GM12878 (cell line): ENCODE results near the gene KASH5. TPM values are rescaled to one million over a fixed set of nuclear protein-coding genes. Genes with fewer than 3 reads are reported as not detected.

Experiments used
- ATAC-seq: fragments of 200-7000 bp; cut with Tn5 transposase; 3 replicates; pipeline ENCODE4 v1.9.1; 2020; ENCODE audit warnings: mild to moderate bottlenecking, moderate library complexity
- BruUV-seq: library from RNA; stranded (reverse); fragments of 400-500 nt; replicated peaks from 2 replicates; lab custom pipeline; 2021; lab: Mats Ljungman, UMichigan
- CTCF ChIA-PET: fragments of 300-600 bp; sonication (Branson Sonifier 250); formaldehyde crosslinking; extraction: SDS; loops from one replicate; lab custom pipeline; 2021; ENCODE audit warnings: inconsistent platforms; lab: Yijun Ruan, JAX
- POLR2A ChIA-PET: fragments of 350-600 bp; formaldehyde crosslinking; extraction: SDS; loops from one replicate; lab custom pipeline; 2021; ENCODE audit warnings: inconsistent platforms; lab: Charles Lee
- RAD21 ChIA-PET: fragments of 300-600 bp; sonication (Branson Sonifier 250); formaldehyde crosslinking; loops from one replicate; lab custom pipeline; 2023; ENCODE audit warnings: antibody characterized with exemption; ENCODE audit not compliant: unreplicated experiment; lab: Charles Lee
- SMC1A ChIA-PET: fragments of 300-600 bp; sonication (Branson Sonifier 250); formaldehyde crosslinking; loops from one replicate; lab custom pipeline; 2023; ENCODE audit not compliant: unreplicated experiment, uncharacterized antibody; lab: Charles Lee
- DNase-seq: peaks from one replicate; pipeline ENCODE4 v3.0.0-alpha.2; 2011; ENCODE audit warnings: low read depth, low spot score
- FAIRE-seq: peaks from 3 replicates; lab custom pipeline; 2011; peaks lifted over from hg19 to GRCh38; lab: Jason Lieb, UNC
- H2AFZ ChIP-seq: 2 replicates; pipeline ENCODE4 v1.6.0; 2011; ENCODE audit warnings: low read depth, low read length, control low read depth; ENCODE audit not compliant: control insufficient read depth
- H3K27ac ChIP-seq: 2 replicates; pipeline ENCODE4 v1.5.1; 2011; ENCODE audit warnings: control low read depth; ENCODE audit not compliant: control insufficient read depth, insufficient read depth
- H3K27me3 ChIP-seq, 2 experiments: replicated peaks in 1 of 2; 2 replicates each; pipeline versions ENCODE4 v1.6.0 to v1.6.1; 2011; ENCODE audit warnings: low read length in 1 of 2; ENCODE audit not compliant: control insufficient read depth in 2 of 2, insufficient read depth in 2 of 2
- H3K36me3 ChIP-seq, 2 experiments: 2 replicates each; pipeline ENCODE4 v1.5.1; 2011; ENCODE audit warnings: low read length in 1 of 2; ENCODE audit not compliant: control insufficient read depth in 2 of 2, insufficient read depth in 2 of 2
- H3K4me1 ChIP-seq: 2 replicates; pipeline ENCODE4 v1.6.1; 2011; ENCODE audit warnings: mild to moderate bottlenecking, low read length, moderate library complexity, mixed read lengths; ENCODE audit not compliant: control insufficient read depth, insufficient read depth
- H3K4me2 ChIP-seq: 2 replicates; pipeline ENCODE4 v1.6.0; 2011; ENCODE audit warnings: control low read depth; ENCODE audit not compliant: control insufficient read depth, insufficient read depth
- H3K4me3 ChIP-seq: fragments of 200-600 bp; sonication (generic); 2 replicates; pipeline ENCODE4 v1.5.1; 2016
- H3K79me2 ChIP-seq: 2 replicates; pipeline ENCODE4 v1.6.0; 2011; ENCODE audit warnings: low read length; ENCODE audit not compliant: control insufficient read depth, insufficient read depth
- H3K9ac ChIP-seq: 2 replicates; pipeline ENCODE4 v1.8.0; 2011; ENCODE audit warnings: low read length, control low read depth, mixed read lengths; ENCODE audit not compliant: control insufficient read depth, insufficient read depth
- H3K9me3 ChIP-seq: replicated peaks from 3 replicates; pipeline ENCODE4 v1.5.1; 2011; ENCODE audit warnings: mild to moderate bottlenecking, low read length; ENCODE audit not compliant: control insufficient read depth, insufficient read depth
- H4K20me1 ChIP-seq: 2 replicates; pipeline ENCODE4 v1.6.0; 2011; ENCODE audit not compliant: control insufficient read depth, insufficient read depth
- BACH1 ChIP-seq: fragments of 450-650 bp; IDR thresholded peaks from 2 replicates; pipeline ENCODE4 v1.6.1; 2017; ENCODE audit warnings: mild to moderate bottlenecking, borderline replicate concordance
- BCL11A ChIP-seq: IDR thresholded peaks from 2 replicates; pipeline ENCODE4 v1.6.1; 2011; ENCODE audit warnings: low read depth, low read length
- CBFB ChIP-seq: IDR thresholded peaks from 2 replicates; pipeline ENCODE4 v1.6.1; 2016; ENCODE audit warnings: antibody characterized with exemption, low read depth
- DPF2 ChIP-seq: fragments of 450-650 bp; IDR thresholded peaks from 2 replicates; pipeline ENCODE4 v1.6.1; 2017; ENCODE audit warnings: mild to moderate bottlenecking
- ETV6 ChIP-seq, 2 experiments: fragments of 450-650 bp in 1 of 2; IDR thresholded peaks in 1 of 2; conservative IDR thresholded peaks in 1 of 2; 2 replicates each; pipeline ENCODE4 v1.6.1; 2014; ENCODE audit warnings: antibody characterized with exemption in 1 of 2, borderline replicate concordance in 1 of 2, low read depth in 1 of 2, mild to moderate bottlenecking in 1 of 2, moderate library complexity in 1 of 2
- FOS ChIP-seq: IDR thresholded peaks from 3 replicates; pipeline ENCODE4 v1.6.1; 2011; ENCODE audit warnings: borderline replicate concordance; ENCODE audit not compliant: insufficient read length; ENCODE audit errors: extremely low read depth
- NFXL1 ChIP-seq: fragments of 450-650 bp; IDR thresholded peaks from 2 replicates; pipeline ENCODE4 v1.6.1; 2017; ENCODE audit warnings: antibody characterized with exemption, mild to moderate bottlenecking, borderline replicate concordance
- NFYA ChIP-seq: IDR thresholded peaks from 2 replicates; pipeline ENCODE4 v1.6.1; 2011; ENCODE audit warnings: low read depth, mild to moderate bottlenecking, low read length, improper control_type of control experiment, borderline replicate concordance
- RELA ChIP-seq: fragments of 450-650 bp; IDR thresholded peaks from 2 replicates; pipeline ENCODE4 v1.8.0; 2014; ENCODE audit warnings: borderline replicate concordance; ENCODE audit not compliant: partially characterized antibody
- TBL1XR1 ChIP-seq: IDR thresholded peaks from 2 replicates; pipeline ENCODE4 v1.6.1; 2012; ENCODE audit warnings: low read depth, low read length, improper control_type of control experiment
- YY1 ChIP-seq: IDR thresholded peaks from 2 replicates; pipeline ENCODE4 v1.6.1; 2011; ENCODE audit warnings: low read depth, mild to moderate bottlenecking, low read length
- ZNF622 ChIP-seq: fragments of 450-650 bp; IDR thresholded peaks from 2 replicates; pipeline ENCODE4 v1.6.1; 2017; ENCODE audit warnings: mild to moderate bottlenecking, inconsistent platforms
- WGBS: methylation state at CpG from one replicate; pipeline ENCODE4 v1.1.6; 2016; ENCODE audit warnings: low lambda C conversion rate; ENCODE audit not compliant: insufficient replicate concordance, insufficient coverage; ENCODE audit errors: missing lambda C conversion rate; 5-methylcytosine and 5-hydroxymethylcytosine counted together
- in situ Hi-C: fragments of 300-500 bp; cut with MboI; formaldehyde crosslinking; loops from 9 replicates; pipeline ENCODE4 v1.14.3; 2018; ENCODE audit warnings: mixed read lengths
- intact Hi-C: fragments of 100-400 bp; cut with micrococcal nuclease; formaldehyde crosslinking; loops from one replicate; pipeline ENCODE4 v1.14.2; 2022; ENCODE audit not compliant: unreplicated experiment
- polyA plus RNA-seq, 11 experiments: library from polyadenylated mRNA; depleted of rRNA in 4 of 11; unstranded in 6 of 11; stranded (reverse) in 5 of 11; fragments of >200 nt; fragmentation: Nextera tagmentation in 4 of 11; fragmentation: Illumina TruSeq in 1 of 11; extraction: Ambion mirVana in 4 of 11; extraction: Trizol in 1 of 11; gene quantifications; 1 replicate in 1 of 11; 2 replicates in 10 of 11; pipeline versions ENCODE4 v1.2.1 to v1.2.3, GENCODE V29; 2011 to 2016; ENCODE audit warnings: inconsistent platforms in 2 of 11, missing spikeins in 2 of 11, low read depth in 1 of 11
- total RNA-seq, 4 experiments: library from RNA; depleted of rRNA in 3 of 4; stranded (reverse); fragments of >200 nt in 3 of 4; fragmentation: Illumina TruSeq in 1 of 4; extraction: Trizol in 1 of 4; gene quantifications; 2 replicates each; pipeline versions ENCODE4 v1.2.1 to v1.2.3, GENCODE V29; 2013 to 2021
- TF ChIP-seq, protein P1 (sequence below): fragments of 450-650 bp; formaldehyde crosslinking; IDR thresholded peaks from 2 replicates; pipeline ENCODE4 v1.4.0; 2022; ENCODE audit warnings: mild to moderate bottlenecking, moderate library complexity
- TF ChIP-seq, protein P2 (sequence below): fragments of 450-650 bp; IDR thresholded peaks from 2 replicates; pipeline ENCODE4 v1.6.1; 2017; ENCODE audit warnings: mild to moderate bottlenecking
- TF ChIP-seq, protein P3 (sequence below): IDR thresholded peaks from 2 replicates; pipeline ENCODE4 v1.6.1; 2011; ENCODE audit warnings: low read depth, mild to moderate bottlenecking, low read length, moderate library complexity, borderline replicate concordance; ENCODE audit errors: extremely low read depth

KASH5 gene
- total and polyA plus RNA-seq, 10 of the 15 experiments (the other 5 are each of a cell fraction or from before 2014, with no cell fraction given): 0.03 to 0.06 (median 0.05) TPM; not detected in 7

DNA sequence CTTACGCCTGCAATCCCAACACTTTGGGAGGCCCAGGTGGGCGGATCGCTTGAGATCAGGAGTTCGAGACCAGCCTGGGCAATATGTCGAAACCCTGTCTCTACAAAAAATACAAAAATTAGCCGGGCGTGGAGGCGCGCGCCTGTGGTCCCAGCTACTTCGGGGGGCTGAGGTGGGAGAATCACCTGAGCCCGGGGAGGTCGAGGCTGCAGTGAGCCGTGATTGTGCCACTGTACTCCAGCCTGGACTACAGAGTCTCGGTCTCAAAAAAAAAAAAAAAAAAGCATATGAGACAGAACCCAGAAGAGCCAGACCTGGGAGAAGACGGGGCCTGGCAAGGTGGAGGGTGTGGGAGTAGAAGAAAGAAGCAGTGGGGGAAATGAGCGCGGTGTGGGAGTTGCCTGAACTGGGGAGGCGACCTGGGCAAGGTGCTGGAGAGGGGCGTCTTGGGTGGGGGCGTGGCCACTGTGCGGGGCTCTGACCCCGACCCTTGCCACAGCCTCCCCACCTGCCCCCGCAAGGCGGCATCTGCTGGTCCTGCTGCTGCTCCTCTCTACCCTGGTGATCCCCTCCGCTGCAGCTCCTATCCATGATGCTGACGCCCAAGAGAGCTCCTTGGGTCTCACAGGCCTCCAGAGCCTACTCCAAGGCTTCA, 23.8 kb upstream of the KASH5 start:
- TF ChIP-seq, protein P1, sequence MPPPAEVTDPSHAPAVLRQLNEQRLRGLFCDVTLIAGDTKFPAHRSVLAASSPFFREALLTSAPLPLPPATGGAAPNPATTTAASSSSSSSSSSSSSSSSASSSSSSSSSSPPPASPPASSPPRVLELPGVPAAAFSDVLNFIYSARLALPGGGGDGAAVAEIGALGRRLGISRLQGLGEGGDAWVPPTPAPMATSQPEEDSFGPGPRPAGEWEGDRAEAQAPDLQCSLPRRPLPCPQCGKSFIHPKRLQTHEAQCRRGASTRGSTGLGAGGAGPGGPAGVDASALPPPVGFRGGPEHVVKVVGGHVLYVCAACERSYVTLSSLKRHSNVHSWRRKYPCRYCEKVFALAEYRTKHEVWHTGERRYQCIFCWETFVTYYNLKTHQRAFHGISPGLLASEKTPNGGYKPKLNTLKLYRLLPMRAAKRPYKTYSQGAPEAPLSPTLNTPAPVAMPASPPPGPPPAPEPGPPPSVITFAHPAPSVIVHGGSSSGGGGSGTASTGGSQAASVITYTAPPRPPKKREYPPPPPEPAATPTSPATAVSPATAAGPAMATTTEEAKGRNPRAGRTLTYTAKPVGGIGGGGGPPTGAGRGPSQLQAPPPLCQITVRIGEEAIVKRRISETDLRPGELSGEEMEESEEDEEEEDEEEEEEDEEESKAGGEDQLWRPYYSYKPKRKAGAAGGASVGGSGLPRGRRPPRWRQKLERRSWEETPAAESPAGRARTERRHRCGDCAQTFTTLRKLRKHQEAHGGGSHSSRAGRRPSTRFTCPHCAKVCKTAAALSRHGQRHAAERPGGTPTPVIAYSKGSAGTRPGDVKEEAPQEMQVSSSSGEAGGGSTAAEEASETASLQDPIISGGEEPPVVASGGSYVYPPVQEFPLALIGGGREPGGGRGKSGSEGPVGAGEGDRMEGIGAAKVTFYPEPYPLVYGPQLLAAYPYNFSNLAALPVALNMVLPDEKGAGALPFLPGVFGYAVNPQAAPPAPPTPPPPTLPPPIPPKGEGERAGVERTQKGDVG (CRISPR knock-in tag): no peak
- TF ChIP-seq BACH1: no peak
- TF ChIP-seq RELA: no peak
- no peak for TF ChIP-seq TBL1XR1
- TF ChIP-seq, protein P2, sequence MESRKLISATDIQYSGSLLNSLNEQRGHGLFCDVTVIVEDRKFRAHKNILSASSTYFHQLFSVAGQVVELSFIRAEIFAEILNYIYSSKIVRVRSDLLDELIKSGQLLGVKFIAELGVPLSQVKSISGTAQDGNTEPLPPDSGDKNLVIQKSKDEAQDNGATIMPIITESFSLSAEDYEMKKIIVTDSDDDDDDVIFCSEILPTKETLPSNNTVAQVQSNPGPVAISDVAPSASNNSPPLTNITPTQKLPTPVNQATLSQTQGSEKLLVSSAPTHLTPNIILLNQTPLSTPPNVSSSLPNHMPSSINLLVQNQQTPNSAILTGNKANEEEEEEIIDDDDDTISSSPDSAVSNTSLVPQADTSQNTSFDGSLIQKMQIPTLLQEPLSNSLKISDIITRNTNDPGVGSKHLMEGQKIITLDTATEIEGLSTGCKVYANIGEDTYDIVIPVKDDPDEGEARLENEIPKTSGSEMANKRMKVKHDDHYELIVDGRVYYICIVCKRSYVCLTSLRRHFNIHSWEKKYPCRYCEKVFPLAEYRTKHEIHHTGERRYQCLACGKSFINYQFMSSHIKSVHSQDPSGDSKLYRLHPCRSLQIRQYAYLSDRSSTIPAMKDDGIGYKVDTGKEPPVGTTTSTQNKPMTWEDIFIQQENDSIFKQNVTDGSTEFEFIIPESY: no peak
- no peak for TF ChIP-seq ZNF622
- no peak for TF ChIP-seq FOS
- no peak for TF ChIP-seq DPF2
- TF ChIP-seq YY1: no peak
- TF ChIP-seq, protein P3, sequence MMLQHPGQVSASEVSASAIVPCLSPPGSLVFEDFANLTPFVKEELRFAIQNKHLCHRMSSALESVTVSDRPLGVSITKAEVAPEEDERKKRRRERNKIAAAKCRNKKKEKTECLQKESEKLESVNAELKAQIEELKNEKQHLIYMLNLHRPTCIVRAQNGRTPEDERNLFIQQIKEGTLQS: no peak
- no peak for TF ChIP-seq NFYA
- TF ChIP-seq NFXL1: no peak
- no peak for TF ChIP-seq BCL11A
- no peak for TF ChIP-seq ETV6 (conservative IDR thresholded peaks at IDR 0.05 in 1 of 2, IDR thresholded peaks at IDR 0.05 in 1 of 2; ENCODE audit: borderline replicate concordance in 1 of 2, low read depth in 1 of 2)
- TF ChIP-seq CBFB: no peak
- RAD21 ChIA-PET: no interaction called here
- H3K36me3 ChIP-seq: no peaks in the 10 kb centered on the region
- SMC1A ChIA-PET: no interaction called here
- intact Hi-C loops (no loop called here), in situ Hi-C loops (no loop called here)
- no peak overlapping the region for H3K4me3 ChIP-seq
- 70% methylated on average over 18 of the region's 27 CpGs for WGBS
- H4K20me1 ChIP-seq: no peaks in the 10 kb centered on the region
- peaks cover 12 to 15% of the 10 kb centered on the region in 2 experiments; a peak in 3 of 4 replicates for H3K27me3 ChIP-seq
- H3K27ac ChIP-seq: no peak overlapping the region
- no peak overlapping the region for H3K9ac ChIP-seq
- no peak for FAIRE-seq
- POLR2A ChIA-PET: no interaction called here
- CTCF ChIA-PET: no interaction called here
- H3K9me3 ChIP-seq: no peaks in the 10 kb centered on the region; the same call in 2 of the 3 replicates
- H2AFZ ChIP-seq: no peak overlapping the region
- H3K4me1 ChIP-seq: peaks cover 7% of the 10 kb centered on the region
- no peak for DNase-seq
- no peak for ATAC-seq
- no peaks in the 10 kb centered on the region for H3K79me2 ChIP-seq
- no peak overlapping the region; the same call in 1 of the 2 replicates for H3K4me2 ChIP-seq
- BruUV-seq: no TSS peak
